ENCODE results near the gene TRAF6.

Gene TRAF6

DNA sequence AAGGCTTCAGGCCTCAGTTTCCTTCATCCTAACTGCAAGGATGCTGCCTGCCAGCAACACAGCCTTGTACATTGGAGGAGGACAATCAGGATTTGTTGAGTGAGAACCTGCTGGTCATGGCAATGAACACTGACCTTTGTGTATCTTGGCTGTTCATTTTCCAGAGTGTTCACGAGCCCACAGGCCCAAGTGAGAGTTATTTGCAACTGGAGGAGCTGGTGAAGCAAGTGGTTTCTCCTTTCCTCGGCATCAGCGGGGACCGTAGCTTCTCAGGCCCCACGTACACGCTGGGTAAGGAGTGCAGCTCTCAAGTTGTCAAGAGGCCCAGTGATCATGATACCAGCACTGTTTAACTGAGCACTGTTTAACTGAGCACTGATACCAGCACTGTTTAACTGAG is 59.0 kb downstream of the TRAF6 start:
- WGBS, 2 experiments = 93 to 95% methylated on average over 6 of the region's 6 CpGs
- H3K4me1 ChIP-seq (ENCODE audit: control insufficient read depth, insufficient read depth, low read length) = peaks cover 52% of the 10 kb centered on the region
- H3K9me3 ChIP-seq (ENCODE audit: control insufficient read depth, low read length) = no peaks in the 10 kb centered on the region
- H3K36me3 ChIP-seq (ENCODE audit: control insufficient read depth, insufficient read depth, low read length) = peaks cover 12% of the 10 kb centered on the region
- H3K27ac ChIP-seq (ENCODE audit: insufficient read depth, low read depth, low read length, poor library complexity, severe bottlenecking) = no peak overlapping the region
- no peaks in the 10 kb centered on the region for H3K27me3 ChIP-seq (ENCODE audit: control insufficient read depth, insufficient read depth, low read length, poor library complexity, severe bottlenecking)
- H3K4me3 ChIP-seq (ENCODE audit: insufficient read depth, low read depth, low read length) = no peak overlapping the region

DNA sequence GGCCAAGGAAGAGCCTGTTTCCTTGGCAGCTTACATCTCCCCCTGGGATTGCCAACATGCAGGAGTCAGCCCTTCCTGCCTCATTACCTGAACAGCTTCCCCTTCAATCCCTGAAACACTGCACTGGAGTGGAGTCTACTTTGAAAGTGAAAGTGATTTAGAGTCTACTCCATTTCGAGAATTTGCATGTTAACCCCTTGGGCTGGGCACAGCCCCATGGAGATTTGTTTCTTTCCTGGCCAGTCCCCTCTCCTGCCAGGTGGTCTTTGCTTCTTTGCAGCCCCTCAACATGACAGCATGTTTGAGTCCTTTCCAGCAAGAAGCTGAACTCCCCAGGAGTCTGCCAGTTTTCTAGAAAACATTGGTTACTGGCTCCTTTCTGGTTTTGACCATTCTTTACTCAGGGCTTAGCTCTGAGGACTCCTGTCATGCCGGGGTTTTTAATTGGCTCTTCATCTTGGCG is 59.9 kb downstream of the TRAF6 start:
- no peaks in the 10 kb centered on the region for H3K9me3 ChIP-seq (ENCODE audit: control insufficient read depth, low read length)
- no peak overlapping the region for H3K27ac ChIP-seq (ENCODE audit: insufficient read depth, low read depth, low read length, poor library complexity, severe bottlenecking)
- H3K36me3 ChIP-seq (ENCODE audit: control insufficient read depth, insufficient read depth, low read length) = peaks cover 12% of the 10 kb centered on the region
- peaks cover 43% of the 10 kb centered on the region for H3K4me1 ChIP-seq (ENCODE audit: control insufficient read depth, insufficient read depth, low read length)
- no peak overlapping the region for H3K4me3 ChIP-seq (ENCODE audit: insufficient read depth, low read depth, low read length)
- 86 to 91% methylated on average over 3 of the region's 3 CpGs for WGBS, 2 experiments
- H3K27me3 ChIP-seq (ENCODE audit: control insufficient read depth, insufficient read depth, low read length, poor library complexity, severe bottlenecking) = no peaks in the 10 kb centered on the region

DNA sequence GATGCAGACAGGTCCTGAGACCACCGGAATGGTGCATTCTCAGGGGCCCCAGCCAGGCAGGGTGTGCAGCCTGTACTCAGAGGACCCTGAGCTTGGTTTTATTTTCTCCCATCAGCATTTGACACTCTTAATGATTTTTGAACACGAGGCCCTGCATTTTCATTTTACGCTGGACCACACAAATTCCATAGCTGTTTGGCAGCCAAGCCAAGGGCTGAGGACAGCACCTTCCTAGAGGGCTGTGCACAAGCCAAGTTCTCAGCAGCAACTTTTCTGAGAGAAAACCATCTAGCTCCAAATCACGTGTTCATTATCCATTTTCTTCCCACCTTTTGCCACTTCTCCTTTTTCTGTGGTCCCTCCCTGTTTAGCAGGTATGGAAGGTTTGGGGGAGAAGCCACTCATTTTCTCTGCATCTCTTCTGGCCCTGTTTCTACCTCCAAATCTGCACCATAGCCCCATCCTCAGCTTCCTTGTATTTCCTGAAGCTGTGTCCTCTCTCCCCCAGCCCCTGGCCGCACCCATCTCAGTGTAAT is 60.4 kb downstream of the TRAF6 start:
- Histone ChIP-seq H3K36me3 (ENCODE audit: control insufficient read depth, insufficient read depth, low read length) (peaks cover 12% of the 10 kb centered on the region), H3K9me3 (ENCODE audit: control insufficient read depth, low read length) (no peaks in the 10 kb centered on the region), H3K27ac (ENCODE audit: insufficient read depth, low read depth, low read length, poor library complexity, severe bottlenecking) (no peak overlapping the region), H3K27me3 (ENCODE audit: control insufficient read depth, insufficient read depth, low read length, poor library complexity, severe bottlenecking) (no peaks in the 10 kb centered on the region), H3K4me1 (ENCODE audit: control insufficient read depth, insufficient read depth, low read length) (peaks cover 38% of the 10 kb centered on the region), H3K4me3 (ENCODE audit: insufficient read depth, low read depth, low read length) (no peak overlapping the region)
- WGBS, 2 experiments = 95 to 96% methylated on average over 5 of the region's 5 CpGs

DNA sequence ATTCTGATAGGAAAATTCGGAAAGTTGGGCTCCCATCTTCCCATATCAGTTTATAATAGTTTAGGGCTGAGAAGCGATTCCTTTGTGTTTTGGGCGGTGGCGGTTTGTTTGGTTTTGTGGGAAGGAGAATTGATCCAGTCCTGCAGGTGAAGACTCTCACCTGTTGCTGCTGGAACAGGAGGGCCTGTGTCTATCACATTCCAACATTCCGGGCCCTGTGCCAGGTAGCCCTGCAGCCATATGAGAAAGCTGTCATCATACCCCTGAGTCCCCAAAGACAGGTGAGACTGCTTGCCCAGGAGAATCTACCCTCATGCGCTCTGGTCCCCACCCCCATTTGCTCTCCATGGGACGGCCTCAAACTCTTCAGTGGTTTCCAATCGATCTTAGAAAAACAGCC is 62.1 kb downstream of the TRAF6 start:
- no peak overlapping the region for H3K27ac ChIP-seq (ENCODE audit: insufficient read depth, low read depth, low read length, poor library complexity, severe bottlenecking)
- WGBS, 2 experiments = 88 to 90% methylated on average over 7 to 8 of the region's 8 CpGs
- peaks cover 23% of the 10 kb centered on the region for H3K4me1 ChIP-seq (ENCODE audit: control insufficient read depth, insufficient read depth, low read length)
- no peak overlapping the region for H3K4me3 ChIP-seq (ENCODE audit: insufficient read depth, low read depth, low read length)
- H3K36me3 ChIP-seq (ENCODE audit: control insufficient read depth, insufficient read depth, low read length) = peaks cover 12% of the 10 kb centered on the region
- H3K9me3 ChIP-seq (ENCODE audit: control insufficient read depth, low read length) = no peaks in the 10 kb centered on the region
- H3K27me3 ChIP-seq (ENCODE audit: control insufficient read depth, insufficient read depth, low read length, poor library complexity, severe bottlenecking) = no peaks in the 10 kb centered on the region

DNA sequence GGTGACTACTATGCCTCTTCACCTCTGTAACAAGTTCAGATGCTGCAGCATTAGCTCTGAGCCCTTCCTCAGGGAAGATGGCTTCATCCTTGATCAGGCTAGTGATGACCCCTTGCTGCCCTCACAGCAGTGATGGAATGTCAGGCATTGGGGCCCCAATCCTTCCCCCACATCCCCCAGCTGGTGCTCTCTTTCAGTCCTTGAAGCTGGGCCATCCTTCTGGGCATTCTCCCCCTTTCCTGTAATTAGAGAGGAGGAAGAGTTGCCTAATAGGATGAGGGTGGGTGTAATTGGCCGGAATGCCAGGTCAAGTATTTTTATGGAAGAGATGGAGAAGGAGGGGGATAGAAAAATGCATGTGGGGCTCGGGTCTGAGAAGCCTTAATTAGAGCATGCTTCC is 62.6 kb downstream of the TRAF6 start:
- no peak overlapping the region for H3K27ac ChIP-seq (ENCODE audit: insufficient read depth, low read depth, low read length, poor library complexity, severe bottlenecking)
- H3K4me1 ChIP-seq (ENCODE audit: control insufficient read depth, insufficient read depth, low read length) = peaks cover 19% of the 10 kb centered on the region
- no peaks in the 10 kb centered on the region for H3K27me3 ChIP-seq (ENCODE audit: control insufficient read depth, insufficient read depth, low read length, poor library complexity, severe bottlenecking)
- H3K36me3 ChIP-seq (ENCODE audit: control insufficient read depth, insufficient read depth, low read length) = peaks cover 12% of the 10 kb centered on the region
- 74 to 85% methylated on average over 2 of the region's 2 CpGs for WGBS, 2 experiments
- H3K4me3 ChIP-seq (ENCODE audit: insufficient read depth, low read depth, low read length) = no peak overlapping the region
- H3K9me3 ChIP-seq (ENCODE audit: control insufficient read depth, low read length) = no peaks in the 10 kb centered on the region

DNA sequence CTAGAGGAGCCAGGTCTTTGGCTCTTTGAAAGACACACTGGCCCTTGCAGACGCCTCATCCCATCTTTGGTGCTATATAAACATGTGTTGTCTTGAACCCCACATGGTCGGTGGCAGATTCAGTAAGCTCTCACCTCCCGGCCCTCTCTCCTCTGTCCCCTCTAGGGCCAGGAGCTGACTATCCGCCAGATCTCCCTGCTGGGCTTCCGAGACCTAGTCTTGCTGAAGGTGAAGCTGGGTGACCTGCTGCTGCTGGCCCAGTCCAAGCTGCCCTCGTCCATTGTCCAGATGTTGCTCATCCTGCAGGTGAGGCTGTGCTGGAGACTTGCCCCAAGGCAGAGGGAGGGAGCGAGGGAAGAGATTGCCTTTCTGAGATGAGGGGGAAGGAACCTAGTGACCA is 63.9 kb downstream of the TRAF6 start:
- no peaks in the 10 kb centered on the region for H3K9me3 ChIP-seq (ENCODE audit: control insufficient read depth, low read length)
- H3K4me3 ChIP-seq (ENCODE audit: insufficient read depth, low read depth, low read length) = no peak overlapping the region
- peaks cover 15% of the 10 kb centered on the region for H3K4me1 ChIP-seq (ENCODE audit: control insufficient read depth, insufficient read depth, low read length)
- no peaks in the 10 kb centered on the region for H3K27me3 ChIP-seq (ENCODE audit: control insufficient read depth, insufficient read depth, low read length, poor library complexity, severe bottlenecking)
- peaks cover 7% of the 10 kb centered on the region for H3K36me3 ChIP-seq (ENCODE audit: control insufficient read depth, insufficient read depth, low read length)
- no peak overlapping the region for H3K27ac ChIP-seq (ENCODE audit: insufficient read depth, low read depth, low read length, poor library complexity, severe bottlenecking)
- 94 to 95% methylated on average over 7 of the region's 7 CpGs for WGBS, 2 experiments

DNA sequence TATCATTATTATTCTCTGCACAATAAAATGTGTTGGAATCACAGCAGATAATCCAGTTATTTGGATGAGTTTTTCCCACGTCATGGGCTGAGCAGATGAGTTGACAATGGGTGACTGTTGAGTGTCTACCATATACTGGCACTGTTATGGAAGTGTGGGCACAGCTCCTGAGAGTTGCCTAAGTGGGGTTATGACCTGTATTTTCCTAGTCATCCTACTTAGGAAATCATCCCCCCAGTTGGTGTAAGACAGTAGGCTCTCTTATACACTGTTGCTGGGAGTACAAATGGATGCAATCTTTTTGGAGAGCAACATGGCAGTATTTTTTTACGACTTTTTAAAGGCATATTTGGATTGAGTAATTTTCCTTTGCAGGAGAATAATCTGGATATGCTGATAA is 66.4 kb downstream of the TRAF6 start:
- no peak overlapping the region for H3K27ac ChIP-seq (ENCODE audit: insufficient read depth, low read depth, low read length, poor library complexity, severe bottlenecking)
- no peaks in the 10 kb centered on the region for H3K9me3 ChIP-seq (ENCODE audit: control insufficient read depth, low read length)
- peaks cover 11% of the 10 kb centered on the region for H3K4me1 ChIP-seq (ENCODE audit: control insufficient read depth, insufficient read depth, low read length)
- no peaks in the 10 kb centered on the region for H3K27me3 ChIP-seq (ENCODE audit: control insufficient read depth, insufficient read depth, low read length, poor library complexity, severe bottlenecking)
- peaks cover 7% of the 10 kb centered on the region for H3K36me3 ChIP-seq (ENCODE audit: control insufficient read depth, insufficient read depth, low read length)
- H3K4me3 ChIP-seq (ENCODE audit: insufficient read depth, low read depth, low read length) = no peak overlapping the region
- WGBS, 2 experiments = 95 to 96% methylated on average over 2 of the region's 2 CpGs

DNA sequence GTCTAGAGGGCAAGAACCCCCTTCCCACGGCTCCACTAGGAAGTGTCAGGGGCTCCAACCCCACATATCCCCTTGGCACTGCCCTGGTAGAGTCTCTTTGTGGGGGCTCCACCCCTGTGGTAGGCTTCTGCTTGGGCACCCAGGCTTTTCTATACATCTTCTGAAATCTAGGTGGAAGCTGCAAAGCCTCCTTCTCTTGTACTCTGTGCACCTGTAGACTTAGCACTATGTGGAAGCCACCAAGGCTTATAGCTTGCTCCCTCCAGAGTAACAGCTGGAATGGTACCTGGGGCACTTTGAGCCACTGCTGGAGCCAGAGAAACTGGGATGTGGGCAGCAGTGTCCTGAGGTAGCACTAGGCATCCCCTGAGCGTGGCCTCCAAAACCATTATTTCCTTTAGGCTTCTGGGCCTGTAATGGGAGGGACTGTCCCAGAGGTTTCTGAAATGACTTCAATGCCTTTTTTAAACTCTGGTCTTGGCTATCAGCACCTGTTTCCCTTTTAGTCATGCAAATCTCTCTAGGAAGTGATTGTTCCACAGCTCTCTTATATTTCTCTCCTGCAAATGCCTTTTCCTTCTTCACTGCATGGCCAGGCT is 68.4 kb downstream of the TRAF6 start:
- no peak overlapping the region for H3K4me3 ChIP-seq (ENCODE audit: insufficient read depth, low read depth, low read length)
- H3K27me3 ChIP-seq (ENCODE audit: control insufficient read depth, insufficient read depth, low read length, poor library complexity, severe bottlenecking) = no peaks in the 10 kb centered on the region
- no peak overlapping the region for H3K27ac ChIP-seq (ENCODE audit: insufficient read depth, low read depth, low read length, poor library complexity, severe bottlenecking)
- H3K9me3 ChIP-seq (ENCODE audit: control insufficient read depth, low read length) = no peaks in the 10 kb centered on the region
- H3K4me1 ChIP-seq (ENCODE audit: control insufficient read depth, insufficient read depth, low read length) = no peaks in the 10 kb centered on the region
- 89 to 92% methylated on average over 2 of the region's 2 CpGs for WGBS, 2 experiments
- peaks cover 12% of the 10 kb centered on the region for H3K36me3 ChIP-seq (ENCODE audit: control insufficient read depth, insufficient read depth, low read length)

DNA sequence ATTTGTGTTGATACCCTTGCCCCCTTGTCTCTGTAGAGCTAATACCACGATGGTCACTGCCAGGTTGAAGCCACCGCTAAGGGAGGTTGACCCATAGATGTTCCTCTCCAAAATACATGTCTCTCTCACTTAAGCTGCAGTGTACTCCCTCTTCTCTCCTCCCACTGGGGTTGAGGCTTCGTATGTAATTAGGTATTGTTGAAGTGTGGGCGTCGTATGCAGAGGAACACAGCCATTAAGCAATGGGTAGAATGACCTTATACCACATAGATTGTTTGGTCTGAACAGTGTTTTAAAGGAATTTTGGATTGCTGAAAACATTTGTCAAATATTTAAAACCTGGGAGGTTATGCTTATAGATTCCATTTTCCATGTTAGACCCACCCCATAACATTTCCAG is 71.9 kb downstream of the TRAF6 start:
- Histone ChIP-seq H3K36me3 (ENCODE audit: control insufficient read depth, insufficient read depth, low read length) (peaks cover 22% of the 10 kb centered on the region), H3K27ac (ENCODE audit: insufficient read depth, low read depth, low read length, poor library complexity, severe bottlenecking) (no peak overlapping the region), H3K4me1 (ENCODE audit: control insufficient read depth, insufficient read depth, low read length) (no peaks in the 10 kb centered on the region), H3K9me3 (ENCODE audit: control insufficient read depth, low read length) (no peaks in the 10 kb centered on the region), H3K27me3 (ENCODE audit: control insufficient read depth, insufficient read depth, low read length, poor library complexity, severe bottlenecking) (no peaks in the 10 kb centered on the region), H3K4me3 (ENCODE audit: insufficient read depth, low read depth, low read length) (no peak overlapping the region)
- 94 to 98% methylated on average over 4 to 5 of the region's 5 CpGs for WGBS, 2 experiments

DNA sequence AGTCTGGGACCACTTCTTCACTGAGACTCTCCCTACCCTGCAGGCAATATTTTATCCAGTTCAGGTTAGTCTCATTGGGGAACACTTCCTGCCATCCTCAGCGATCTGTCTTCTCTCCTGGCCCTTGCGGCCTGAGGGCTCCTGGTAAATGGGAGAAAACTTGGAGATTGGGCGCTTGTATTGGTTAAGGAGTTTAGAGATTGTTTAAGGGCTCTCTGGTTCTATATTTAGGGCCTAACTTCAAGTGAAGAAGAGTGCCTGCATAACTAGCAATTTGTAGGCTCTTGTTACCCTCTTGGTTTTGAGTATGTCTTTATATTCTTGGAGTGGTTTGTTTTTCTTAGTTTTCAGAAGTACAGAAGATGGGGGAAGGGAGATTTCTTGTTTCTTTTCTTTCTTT is 72.7 kb downstream of the TRAF6 start:
- no peak overlapping the region for H3K4me3 ChIP-seq (ENCODE audit: insufficient read depth, low read depth, low read length)
- no peaks in the 10 kb centered on the region for H3K9me3 ChIP-seq (ENCODE audit: control insufficient read depth, low read length)
- H3K27ac ChIP-seq (ENCODE audit: insufficient read depth, low read depth, low read length, poor library complexity, severe bottlenecking) = no peak overlapping the region
- H3K36me3 ChIP-seq (ENCODE audit: control insufficient read depth, insufficient read depth, low read length) = peaks cover 24% of the 10 kb centered on the region
- no peaks in the 10 kb centered on the region for H3K27me3 ChIP-seq (ENCODE audit: control insufficient read depth, insufficient read depth, low read length, poor library complexity, severe bottlenecking)
- WGBS, 2 experiments = 97 to 98% methylated on average over 3 of the region's 3 CpGs
- H3K4me1 ChIP-seq (ENCODE audit: control insufficient read depth, insufficient read depth, low read length) = no peaks in the 10 kb centered on the region

Measured in ectodermal cell (in vitro differentiated cells).